IMR-90 (cell line): Measurements from ENCODE around the gene CUX1. TPM values are rescaled to one million over a fixed set of nuclear protein-coding genes. Genes with fewer than 3 reads are reported as not detected.
"Not testable (repeated sequence)": the region's sequence is repeated elsewhere in the genome, so short reads cannot be mapped to it uniquely, and the experiment has no call there.

Source experiments
- ATAC-seq: fragments of 200-7000 bp; cut with Tn5 transposase; 2 replicates; pipeline ENCODE4 v1.9.1; 2020; ENCODE audit warnings: low read depth, mild to moderate bottlenecking, moderate library complexity
- BruUV-seq: library from RNA; stranded (reverse); fragments of 400-500 nt; replicated peaks from 2 replicates; lab custom pipeline; 2021; lab: Mats Ljungman, UMichigan
- CTCF ChIA-PET: fragments of 300-600 bp; formaldehyde crosslinking; extraction: SDS; loops from one replicate; lab custom pipeline; 2021; ENCODE audit warnings: antibody characterized with exemption; lab: Yijun Ruan, JAX
- POLR2A ChIA-PET: fragments of 300-600 bp; sonication (Branson Sonifier 250); formaldehyde crosslinking; loops from one replicate; lab custom pipeline; 2022; ENCODE audit warnings: antibody characterized with exemption; ENCODE audit not compliant: unreplicated experiment; lab: Charles Lee
- DNase-seq: peaks from one replicate; pipeline ENCODE4 v3.0.0; 2013
- H2AFZ ChIP-seq: replicated peaks from 2 replicates; pipeline ENCODE3; 2013; ENCODE audit warnings: low read length, mild to moderate bottlenecking; ENCODE audit not compliant: poor library complexity
- H2AK5ac ChIP-seq: 2 replicates; pipeline ENCODE4 v1.6.1; 2013; ENCODE audit warnings: low read depth, low read length, inconsistent platforms
- H2AK9ac ChIP-seq: replicated peaks from 2 replicates; pipeline ENCODE3; 2013; ENCODE audit warnings: mild to moderate bottlenecking, low read depth, low read length, moderate library complexity; ENCODE audit not compliant: poor library complexity
- H2BK120ac ChIP-seq: 2 replicates; pipeline ENCODE4 v1.6.1; 2013; ENCODE audit warnings: low read depth, low read length, inconsistent platforms
- H2BK15ac ChIP-seq: 3 replicates; pipeline ENCODE4 v1.6.1; 2013; ENCODE audit warnings: low read depth, low read length, inconsistent platforms
- H2BK20ac ChIP-seq: 2 replicates; pipeline ENCODE4 v1.6.1; 2013; ENCODE audit warnings: low read depth, mild to moderate bottlenecking, inconsistent platforms, low read length, moderate library complexity
- H2BK5ac ChIP-seq: 2 replicates; pipeline ENCODE4 v1.6.1; 2013; ENCODE audit warnings: mild to moderate bottlenecking, low read depth, low read length, inconsistent platforms; ENCODE audit not compliant: poor library complexity, severe bottlenecking
- H3K14ac ChIP-seq: replicated peaks from 2 replicates; pipeline ENCODE4 v1.6.1; 2013; ENCODE audit warnings: low read depth, low read length, inconsistent platforms
- H3K18ac ChIP-seq: 2 replicates; pipeline ENCODE4 v1.6.1; 2013; ENCODE audit warnings: low read depth, low read length, control low read depth
- H3K23ac ChIP-seq: 2 replicates; pipeline ENCODE4 v1.6.1; 2013; ENCODE audit warnings: low read depth, low read length, inconsistent platforms
- H3K27ac ChIP-seq: 2 replicates; pipeline ENCODE4 v1.5.1; 2013; ENCODE audit warnings: mild to moderate bottlenecking, control low read depth, low read length; ENCODE audit not compliant: insufficient read depth
- H3K27me3 ChIP-seq: 2 replicates; pipeline ENCODE4 v1.6.1; 2013; ENCODE audit warnings: low read length; ENCODE audit not compliant: control insufficient read depth, insufficient read depth
- H3K36me3 ChIP-seq: 2 replicates; pipeline ENCODE4 v1.6.1; 2013; ENCODE audit warnings: low read length, mixed read lengths; ENCODE audit not compliant: control insufficient read depth, insufficient read depth
- H3K4ac ChIP-seq: 2 replicates; pipeline ENCODE4 v1.6.1; 2013; ENCODE audit warnings: low read depth, low read length, inconsistent platforms
- H3K4me1 ChIP-seq: 2 replicates; pipeline ENCODE4 v1.6.1; 2013; ENCODE audit warnings: low read length, mixed read lengths; ENCODE audit not compliant: control insufficient read depth, insufficient read depth
- H3K4me2 ChIP-seq: 2 replicates; pipeline ENCODE4 v1.6.1; 2013; ENCODE audit warnings: low read depth, mild to moderate bottlenecking, control low read depth, low read length, moderate library complexity
- H3K4me3 ChIP-seq: 2 replicates; pipeline ENCODE4 v1.5.1; 2013; ENCODE audit warnings: low read depth, mild to moderate bottlenecking, control low read depth, low read length, moderate library complexity; ENCODE audit not compliant: insufficient read depth
- H3K56ac ChIP-seq: 2 replicates; pipeline ENCODE4 v1.6.1; 2013; ENCODE audit warnings: low read length, inconsistent platforms; ENCODE audit not compliant: insufficient read depth; ENCODE audit errors: extremely low read depth
- H3K79me1 ChIP-seq, 2 experiments: 2 replicates each; pipeline ENCODE4 v1.6.1; 2013; ENCODE audit warnings: low read length in 2 of 2, inconsistent platforms in 1 of 2, low read depth in 1 of 2
- H3K9ac ChIP-seq: 2 replicates; pipeline ENCODE4 v1.6.1; 2013; ENCODE audit warnings: low read depth, low read length, control low read depth
- H3K9me1 ChIP-seq: 2 replicates; pipeline ENCODE4 v1.6.1; 2013; ENCODE audit warnings: low read length, inconsistent platforms; ENCODE audit not compliant: insufficient read depth
- H3K9me3 ChIP-seq: 2 replicates; pipeline ENCODE4 v1.6.1; 2013; ENCODE audit warnings: low read length; ENCODE audit not compliant: control insufficient read depth, insufficient read depth
- H4K20me1 ChIP-seq: 2 replicates; pipeline ENCODE4 v1.6.1; 2013; ENCODE audit warnings: low read length, inconsistent platforms; ENCODE audit not compliant: insufficient read depth
- H4K5ac ChIP-seq: 2 replicates; pipeline ENCODE4 v1.6.1; 2013; ENCODE audit warnings: mild to moderate bottlenecking, low read depth, low read length, control low read depth
- H4K8ac ChIP-seq, 2 experiments: 2 replicates each; pipeline ENCODE4 v1.6.1; 2013; ENCODE audit warnings: low read depth in 2 of 2, low read length in 2 of 2, control low read depth in 1 of 2, inconsistent platforms in 1 of 2
- H4K91ac ChIP-seq: 2 replicates; pipeline ENCODE4 v1.6.1; 2013; ENCODE audit warnings: low read depth, low read length, inconsistent platforms; ENCODE audit not compliant: insufficient read depth
- MAFK ChIP-seq: IDR thresholded peaks from 2 replicates; pipeline ENCODE4 v1.6.1; 2012; ENCODE audit warnings: low read depth, low read length, improper control_type of control experiment
- MAZ ChIP-seq: IDR thresholded peaks from 2 replicates; pipeline ENCODE4 v1.6.1; 2012; ENCODE audit warnings: low read depth, mild to moderate bottlenecking, low read length, improper control_type of control experiment, moderate library complexity, borderline replicate concordance
- WGBS, 2 experiments: methylation state at CpG; one replicate each; pipeline versions ENCODE4 v1.1.5 to v1.1.7; 2013; ENCODE audit warnings: missing lambda C conversion rate in 2 of 2; ENCODE audit not compliant: insufficient read length in 1 of 2; ENCODE audit errors: extremely low coverage in 2 of 2; 5-methylcytosine and 5-hydroxymethylcytosine counted together
- dilution Hi-C: fragments of 300-500 bp; cut with HindIII; formaldehyde crosslinking; loops from one replicate; pipeline ENCODE4 v1.14.3; 2018; ENCODE audit warnings: low sequenced_read_pairs; ENCODE audit not compliant: unreplicated experiment
- in situ Hi-C: fragments of 300-500 bp; cut with MboI; formaldehyde crosslinking; loops from 3 replicates; pipeline ENCODE4 v1.14.3; 2019; ENCODE audit warnings: low sequenced_read_pairs, inconsistent platforms, mixed read lengths
- intact Hi-C: fragments of 100-400 bp; cut with micrococcal nuclease; formaldehyde crosslinking; loops from 2 replicates; pipeline ENCODE4 v1.10.0; 2022
- polyA plus RNA-seq, 3 experiments: library from polyadenylated mRNA; depleted of rRNA; stranded (reverse); fragments of >200 nt; gene quantifications; 2 replicates each; pipeline ENCODE4 v1.2.3, GENCODE V29; 2012; ENCODE audit warnings: low replicate concordance in 1 of 3
- total RNA-seq: library from RNA; depleted of rRNA; stranded (reverse); fragments of >200 nt; gene quantifications from 2 replicates; pipeline ENCODE4 v1.2.3, GENCODE V29; 2012

Gene CUX1
- total and polyA plus RNA-seq, 2 of the 4 experiments (the other 2 are of a cell fraction) = 19.7 to 46.4 TPM

GRCh38 chr7:101921546-101922489 is 104.4 kb downstream of the CUX1 start:
- H3K9ac ChIP-seq, H2AK9ac ChIP-seq, POLR2A ChIA-PET, H4K5ac ChIP-seq, CTCF ChIA-PET, BruUV-seq, H3K56ac ChIP-seq, H3K9me3 ChIP-seq, in situ Hi-C loops, H3K4me3 ChIP-seq, dilution Hi-C loops, H3K27me3 ChIP-seq, H2AFZ ChIP-seq: not testable (repeated sequence)
- Histone ChIP-seq H4K91ac (0 out of 2 replicates have a peak overlapping the region, but pooled peaks have one; percentile 83), H3K4me1 (peaks cover 22% of the 10 kb centered on the region), H2BK5ac (peak overlapping the region; percentile 74), H3K14ac (peak overlapping the region; percentile 88), H3K4ac (peak overlapping the region; percentile 88), H2BK20ac (peak overlapping the region; percentile 80), H3K79me1 (peaks cover 54 to 82% of the 10 kb centered on the region in 2 experiments), H3K23ac (peak overlapping the region; percentile 66; the same call in 1 of the 2 replicates), H3K9me1 (peaks cover 27% of the 10 kb centered on the region), H4K8ac (peak overlapping the region in 1 of 2 experiments; percentile 74; a peak in 2 of 4 replicates), H3K18ac (peak overlapping the region; percentile 62), H4K20me1 (peaks cover 20% of the 10 kb centered on the region), H3K36me3 (peaks cover 21% of the 10 kb centered on the region), H2BK15ac (peak overlapping the region; percentile 5; the same call in 1 of the 3 replicates), H3K27ac (peak overlapping the region; percentile 44; the same call in 1 of the 2 replicates), H3K4me2 (peak overlapping the region; percentile 34; the same call in 1 of the 2 replicates), H2BK120ac (peak overlapping the region; percentile 88), H2AK5ac (peak overlapping the region; percentile 94)
- intact Hi-C loops = loop anchor here (5.0 to 10.0 kb wide), 2 partner anchors 40 to 123 kb away; no protein-coding TSS in a partner anchor
- DNase-seq = peak; percentile 93
- whole genome bisulfite sequencing, 2 experiments = 100% methylated on average over 2 of the region's 14 CpGs; no CpG with 5 or more reads in 1 of the 2 experiments
- 0 out of 2 replicates have a peak, but pooled peaks have one; percentile 10 for TF ChIP-seq MAZ
- 0 out of 2 replicates have a peak, but pooled peaks have one; percentile 2 for TF ChIP-seq MAFK
- ATAC-seq = peak; percentile 81
